ENCODE data around the gene TMEM150C. TPM values are rescaled to one million over a fixed set of nuclear protein-coding genes. Genes with fewer than 3 reads are reported as not detected.

Gene TMEM150C
- total and polyA plus RNA-seq, 2 of the 8 experiments (the other 6 are each of a cell fraction or from before 2014, with no cell fraction given): 1.5 to 1.7 TPM

DNA sequence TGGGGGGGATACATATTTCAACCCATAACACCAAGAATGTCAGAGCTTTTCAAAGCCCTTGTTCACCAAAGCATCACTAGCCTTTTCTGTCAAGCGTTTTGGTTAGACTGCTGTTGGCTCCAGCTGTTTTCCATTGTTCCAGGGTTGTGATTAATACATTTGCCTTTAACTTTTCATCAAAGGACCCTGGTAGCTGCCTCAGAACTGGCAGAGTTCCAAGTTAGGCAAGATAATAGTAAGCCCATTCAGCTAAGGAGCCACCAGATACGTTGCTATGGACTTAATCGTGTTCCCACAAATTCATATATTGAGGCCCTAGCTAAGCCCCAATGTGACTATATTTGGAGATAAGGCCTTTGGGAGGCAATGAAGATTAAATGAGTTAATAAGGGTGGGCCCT lies 94.3 kb downstream of the TMEM150C start:
- no peak overlapping the region for H2AK5ac ChIP-seq (ENCODE audit: low read depth, low read length)
- H3K18ac ChIP-seq (ENCODE audit: extremely low read depth, low read length): no peak overlapping the region
- no peaks in the 10 kb centered on the region for H3K79me2 ChIP-seq (ENCODE audit: control insufficient read depth in 1 of 2, insufficient read depth in 2 of 2, low read length in 2 of 2)
- no peak overlapping the region for H3K4me2 ChIP-seq (ENCODE audit: insufficient read depth in 1 of 2, low read depth in 2 of 2, low read length in 2 of 2)
- peaks cover 4 to 6% of the 10 kb centered on the region in 2 experiments; a peak in 2 of 4 replicates for H3K9me3 ChIP-seq (ENCODE audit: insufficient read depth in 2 of 2, low read depth in 1 of 2, low read length in 1 of 2)
- ChIA-PET CTCF (ENCODE audit: partially characterized antibody) (interaction anchor here (1.3 to 13.4 kb wide), 5 partner anchors 18 to 273 kb away, joined by 3 to 160 read pairs (median 4); no protein-coding TSS in a partner anchor), POLR2A (ENCODE audit: partially characterized antibody) (interaction anchor here (0.8 to 7.0 kb wide), 6 partner anchors 33 to 126 kb away, joined by 3 to 24 read pairs (median 3); partner anchors contain the start of gene HNRNPDL)
- H4K8ac ChIP-seq (ENCODE audit: extremely low read depth, insufficient read depth, low read length): no peak overlapping the region
- H2BK15ac ChIP-seq (ENCODE audit: low read length): no peak overlapping the region
- H3K56ac ChIP-seq (replicated peaks; ENCODE audit: insufficient read length, low read depth, low read length): no peak overlapping the region
- no peak overlapping the region for H2BK120ac ChIP-seq (replicated peaks; ENCODE audit: low read depth, low read length)
- no peak overlapping the region for H3K4me3 ChIP-seq (ENCODE audit: extremely low read depth in 1 of 4, insufficient read depth in 2 of 4, low read depth in 3 of 4, low read length in 4 of 4)
- H3K27me3 ChIP-seq (replicated peaks in 1 of 4; ENCODE audit: control insufficient read depth in 3 of 4, extremely low read depth in 1 of 4, insufficient read depth in 3 of 4, low read length in 3 of 4): no peaks in the 10 kb centered on the region
- WGBS, 2 experiments (ENCODE audit: extremely low coverage in 1 of 2, insufficient coverage in 1 of 2, insufficient read length in 1 of 2, insufficient replicate concordance in 2 of 2, low coverage in 1 of 2, low lambda C conversion rate in 2 of 2, missing lambda C conversion rate in 1 of 2): 63% methylated on average over 3 of the region's 3 CpGs; no CpG with 5 or more reads in 1 of the 2 experiments
- no peak overlapping the region for H2BK20ac ChIP-seq (ENCODE audit: low read length)
- H3K14ac ChIP-seq (ENCODE audit: insufficient read length): no peak overlapping the region
- no peaks in the 10 kb centered on the region for H3K79me1 ChIP-seq (ENCODE audit: low read depth, low read length)
- H2BK12ac ChIP-seq (ENCODE audit: low read depth, low read length): no peak overlapping the region
- no peak overlapping the region for H3K4ac ChIP-seq (replicated peaks; ENCODE audit: insufficient read length, low read depth, low read length)
- no peak for TF ChIP-seq TBP (IDR thresholded peaks at IDR 0.05; ENCODE audit: low read depth, low read length)
- no peak for TF ChIP-seq PHF8 (conservative IDR thresholded peaks at IDR 0.05; ENCODE audit: low read depth, low read length)
- TF ChIP-seq HDAC6 (IDR thresholded peaks at IDR 0.05; ENCODE audit: low read depth, low read length): no peak
- no peak for TF ChIP-seq POU5F1 (IDR thresholded peaks at IDR 0.05; ENCODE audit: low read depth, low read length)
- TF ChIP-seq TCF12 (IDR thresholded peaks at IDR 0.05; ENCODE audit: low read depth, low read length): no peak
- no peak for TF ChIP-seq TAF1 (IDR thresholded peaks at IDR 0.05; ENCODE audit: low read depth, low read length)
- no peak for TF ChIP-seq BACH1 (IDR thresholded peaks at IDR 0.05; ENCODE audit: low read length)
- TF ChIP-seq JUND (IDR thresholded peaks at IDR 0.05; ENCODE audit: low read length): no peak
- TF ChIP-seq SP2 (IDR thresholded peaks at IDR 0.05; ENCODE audit: low read length): no peak
- TF ChIP-seq MAX (IDR thresholded peaks at IDR 0.05): no peak
- FAIRE-seq (no peak), DNase-seq (ENCODE audit: low read depth in 1 of 2, low spot score in 2 of 2) (no peak)
- no peak overlapping the region for H3K27ac ChIP-seq (ENCODE audit: low read depth, low read length)
- H2AFZ ChIP-seq (ENCODE audit: low read length): no peak overlapping the region
- no peak overlapping the region for H4K91ac ChIP-seq (replicated peaks; ENCODE audit: insufficient read length, low read length)
- H2BK5ac ChIP-seq (ENCODE audit: low read depth, low read length): no peak overlapping the region
- H3K23me2 ChIP-seq (ENCODE audit: low read depth, low read length): no peaks in the 10 kb centered on the region
- no peak overlapping the region for H3K23ac ChIP-seq (ENCODE audit: insufficient read length)
- no peaks in the 10 kb centered on the region for H3K4me1 ChIP-seq (replicated peaks in 1 of 4; ENCODE audit: control insufficient read depth in 3 of 4, insufficient read depth in 4 of 4, low read length in 3 of 4)
- H3K36me3 ChIP-seq (ENCODE audit: control insufficient read depth in 2 of 4, insufficient read depth in 4 of 4, low read length in 3 of 4): peaks cover 8 to 17% (median 11%) of the 10 kb centered on the region in 4 experiments; a peak in 7 of 8 replicates
- no peak overlapping the region for H3K9ac ChIP-seq (replicated peaks in 1 of 4; ENCODE audit: extremely low read depth in 1 of 4, low read depth in 3 of 4, low read length in 3 of 4)
- no peak overlapping the region for H4K5ac ChIP-seq (ENCODE audit: insufficient read length, low read depth, low read length)
- H4K20me1 ChIP-seq (replicated peaks in 1 of 2; ENCODE audit: control insufficient read depth in 1 of 2, insufficient read depth in 2 of 2, low read length in 2 of 2): no peaks in the 10 kb centered on the region

Measured in H1 (cell line).